Left ventricle myocardium inferior (tissue), 1 donor: ENCODE measurements around the gene SPATA32. TPM values are rescaled to one million over a fixed set of nuclear protein-coding genes. Genes with fewer than 3 reads are reported as not detected.
A peak's percentile ranks its signal among the peaks of the same experiment; 100 is the strongest.

Experiments
- DNase-seq: peaks from one replicate; pipeline ENCODE4 v3.0.0-alpha.2; 2020
- H3K27ac ChIP-seq: fragments of 200-600 bp; replicated peaks from 2 replicates; pipeline ENCODE4 v1.8.0; 2021
- H3K27me3 ChIP-seq: fragments of 200-600 bp; 2 replicates; pipeline ENCODE4 v1.8.0; 2021; ENCODE audit warnings: low read depth
- H3K36me3 ChIP-seq: fragments of 200-600 bp; 2 replicates; pipeline ENCODE4 v1.8.0; 2021
- H3K4me1 ChIP-seq: fragments of 200-600 bp; 2 replicates; pipeline ENCODE4 v1.8.0; 2021
- H3K4me3 ChIP-seq: fragments of 200-600 bp; 2 replicates; pipeline ENCODE4 v1.8.0; 2021; ENCODE audit warnings: mild to moderate bottlenecking, moderate library complexity
- H3K9me3 ChIP-seq: fragments of 200-600 bp; replicated peaks from 2 replicates; pipeline ENCODE4 v1.8.0; 2021
- CTCF ChIP-seq: fragments of 200-600 bp; IDR thresholded peaks from 2 replicates; pipeline ENCODE4 v1.8.0; 2021; ENCODE audit warnings: antibody characterized with exemption, mild to moderate bottlenecking, borderline replicate concordance
- intact Hi-C: fragments of 100-400 bp; cut with micrococcal nuclease; formaldehyde crosslinking; loops from one replicate; pipeline ENCODE4 v1.11.0; 2022
- total RNA-seq: library from RNA; stranded (reverse); fragmentation: NEBNext Ultra II Directional; extraction: Animal tissue kit (Norgen Biotek cat#: 25700); gene quantifications from one replicate; pipeline ENCODE4 v1.2.1, GENCODE V29; 2021
- donor health status: DM: no; HTN: yes; CAD: no; lungs with severe emphysema.

The SPATA32 gene
- total RNA-seq, 1 donor from 2014 or later: not detected

- intact Hi-C loops: no loop called here
- Histone ChIP-seq H3K36me3 (no peaks in the 10 kb centered on the region), H3K4me3 (peak overlapping the region; percentile 84), H3K9me3 (no peaks in the 10 kb centered on the region), H3K27ac (peak overlapping the region; percentile 72), H3K4me1 (peaks cover 69% of the 10 kb centered on the region), H3K27me3 (no peaks in the 10 kb centered on the region)
- TF ChIP-seq CTCF: no peak
- DNase-seq: no peak
These were observed 39.9 kb downstream of the SPATA32 start for GRCh38 chr17:45222014-45222288.

- peak within 1 kb of the TSS; percentile 72 for H3K27ac ChIP-seq
- TF ChIP-seq CTCF: peak; percentile 19
- peak; percentile 76 for DNase-seq
- intact Hi-C loops: no loop called here
- H3K4me1 ChIP-seq: peaks cover 63% of the 10 kb centered on the region
- H3K4me3 ChIP-seq: peak within 1 kb of the TSS; percentile 84
- no peaks in the 10 kb centered on the region for H3K27me3 ChIP-seq
- H3K36me3 ChIP-seq: no peaks in the 10 kb centered on the region
- no peaks in the 10 kb centered on the region for H3K9me3 ChIP-seq
These were observed 40.5 kb downstream of the SPATA32 start, which contains the start of gene FMNL1 for GRCh38 chr17:45221081-45222013. FMNL1 (plus strand) TSS chr17:45221885; CDS start chr17:45222125, 240 bp downstream.

- H3K27ac ChIP-seq: no peak overlapping the region
- H3K36me3 ChIP-seq: no peaks in the 10 kb centered on the region
- H3K4me1 ChIP-seq: peaks cover 51% of the 10 kb centered on the region
- H3K4me3 ChIP-seq: no peak overlapping the region
- no peaks in the 10 kb centered on the region for H3K9me3 ChIP-seq
- no peak for DNase-seq
- TF ChIP-seq CTCF: no peak
- intact Hi-C loops: no loop called here
- no peaks in the 10 kb centered on the region for H3K27me3 ChIP-seq
These were observed 41.8 kb downstream of the SPATA32 start for GRCh38 chr17:45220079-45220478.

GRCh38 chr17:45218895-45219661, 42.8 kb downstream of the SPATA32 start:
- Histone ChIP-seq H3K9me3 (no peaks in the 10 kb centered on the region), H3K27me3 (no peaks in the 10 kb centered on the region), H3K36me3 (no peaks in the 10 kb centered on the region), H3K4me3 (no peak overlapping the region), H3K27ac (peak overlapping the region; percentile 27), H3K4me1 (peaks cover 41% of the 10 kb centered on the region)
- TF ChIP-seq CTCF: peak; percentile 93
- DNase-seq: peak; percentile 88
- intact Hi-C loops: loop anchor here (5.0 kb wide), 1 partner anchor 168 kb away; no protein-coding TSS in a partner anchor

Other genes starting within 250 kb of the SPATA32 start
- gene DCAKD, start 210.5 kb downstream of the SPATA32 start, total RNA-seq: 25.9 TPM
- 86.0 TPM for gene NMT1, start 200.8 kb downstream of the SPATA32 start, total RNA-seq
- 146 TPM for gene PLCD3, start 129.6 kb downstream of the SPATA32 start, total RNA-seq
- gene ACBD4, start 126.4 kb downstream of the SPATA32 start, total RNA-seq: 6.4 TPM
- gene HEXIM1, start 113.6 kb downstream of the SPATA32 start, total RNA-seq: 28.8 TPM
- 7.0 TPM for gene HEXIM2, start 100.2 kb downstream of the SPATA32 start, total RNA-seq
- gene FMNL1, start 40.2 kb downstream of the SPATA32 start, total RNA-seq: 8.7 TPM
- 14.8 TPM for gene MAP3K14, start 54.9 kb upstream of the SPATA32 start, total RNA-seq
- 15.1 TPM for gene ARHGAP27, start 170.8 kb upstream of the SPATA32 start, total RNA-seq
- 27.3 TPM for gene PLEKHM1, start 228.6 kb upstream of the SPATA32 start, total RNA-seq